ENCODE results near the gene ADAMTS10.

DNA sequence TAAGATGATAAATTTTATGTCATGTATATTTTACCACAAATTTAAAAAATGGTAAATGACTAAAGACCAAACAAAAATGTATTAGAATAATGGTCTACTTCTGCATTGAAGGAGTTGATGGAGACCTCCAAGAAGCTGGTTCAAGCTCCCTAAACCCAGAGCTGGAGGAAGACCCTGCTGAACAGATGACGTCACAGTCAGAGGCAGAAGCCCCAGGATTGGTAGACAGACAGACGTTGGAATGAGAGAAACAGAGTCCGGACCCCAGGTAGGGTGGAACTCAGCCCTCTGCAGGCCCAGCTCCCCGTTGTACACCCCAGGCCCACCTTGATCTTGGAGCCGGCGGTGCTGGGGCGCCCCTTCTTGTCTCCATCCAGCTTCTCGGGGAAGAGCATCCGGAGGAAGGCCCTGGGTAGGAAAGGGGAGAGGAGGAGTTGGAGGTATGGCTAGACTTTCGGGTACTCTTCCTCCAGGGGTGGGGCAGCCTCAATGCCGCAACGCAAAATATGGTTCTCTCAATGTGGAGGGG is 70.8 kb downstream of the ADAMTS10 start:
- TF ChIP-seq, protein P1, sequence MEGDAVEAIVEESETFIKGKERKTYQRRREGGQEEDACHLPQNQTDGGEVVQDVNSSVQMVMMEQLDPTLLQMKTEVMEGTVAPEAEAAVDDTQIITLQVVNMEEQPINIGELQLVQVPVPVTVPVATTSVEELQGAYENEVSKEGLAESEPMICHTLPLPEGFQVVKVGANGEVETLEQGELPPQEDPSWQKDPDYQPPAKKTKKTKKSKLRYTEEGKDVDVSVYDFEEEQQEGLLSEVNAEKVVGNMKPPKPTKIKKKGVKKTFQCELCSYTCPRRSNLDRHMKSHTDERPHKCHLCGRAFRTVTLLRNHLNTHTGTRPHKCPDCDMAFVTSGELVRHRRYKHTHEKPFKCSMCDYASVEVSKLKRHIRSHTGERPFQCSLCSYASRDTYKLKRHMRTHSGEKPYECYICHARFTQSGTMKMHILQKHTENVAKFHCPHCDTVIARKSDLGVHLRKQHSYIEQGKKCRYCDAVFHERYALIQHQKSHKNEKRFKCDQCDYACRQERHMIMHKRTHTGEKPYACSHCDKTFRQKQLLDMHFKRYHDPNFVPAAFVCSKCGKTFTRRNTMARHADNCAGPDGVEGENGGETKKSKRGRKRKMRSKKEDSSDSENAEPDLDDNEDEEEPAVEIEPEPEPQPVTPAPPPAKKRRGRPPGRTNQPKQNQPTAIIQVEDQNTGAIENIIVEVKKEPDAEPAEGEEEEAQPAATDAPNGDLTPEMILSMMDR (IDR thresholded peaks at IDR 0.05) = no peak
- TF ChIP-seq POLR2A (IDR thresholded peaks at IDR 0.05) = no peak

All from heart left ventricle (tissue), 13 donors.